Esophagus (tissue), 2 donors: ENCODE data around the gene DUOX2. TPM values are rescaled to one million over a fixed set of nuclear protein-coding genes. Genes with fewer than 3 reads are reported as not detected.

ENCODE experiments used
- H3K27ac ChIP-seq, 2 donors: one replicate each; pipeline ENCODE4 v1.5.1; 2013; ENCODE audit warnings: low read depth in 2 of 2, mild to moderate bottlenecking in 2 of 2, inconsistent platforms in 1 of 2, low read length in 1 of 2, moderate library complexity in 1 of 2
- H3K27me3 ChIP-seq, 2 donors: one replicate each; pipeline ENCODE4 v1.6.1; 2013; ENCODE audit warnings: low read length in 2 of 2, control low read depth in 1 of 2, mild to moderate bottlenecking in 1 of 2; ENCODE audit not compliant: insufficient read depth in 2 of 2, control insufficient read depth in 1 of 2
- H3K36me3 ChIP-seq, 2 donors: one replicate each; pipeline ENCODE4 v1.6.1; 2013; ENCODE audit warnings: low read length in 1 of 2; ENCODE audit not compliant: control insufficient read depth in 2 of 2, insufficient read depth in 2 of 2
- H3K4me1 ChIP-seq, 2 donors: one replicate each; pipeline ENCODE4 v1.6.1; 2013; ENCODE audit warnings: low read length in 1 of 2; ENCODE audit not compliant: control insufficient read depth in 2 of 2, insufficient read depth in 2 of 2
- H3K4me3 ChIP-seq, 2 donors: one replicate each; pipeline ENCODE4 v1.5.1; 2013; ENCODE audit warnings: low read length in 2 of 2, mild to moderate bottlenecking in 2 of 2, low read depth in 1 of 2, moderate library complexity in 1 of 2
- H3K9me3 ChIP-seq, 2 donors: one replicate each; pipeline ENCODE4 v1.6.1; 2013; ENCODE audit warnings: mild to moderate bottlenecking in 2 of 2, low read depth in 1 of 2, low read length in 1 of 2, moderate library complexity in 1 of 2; ENCODE audit not compliant: control insufficient read depth in 2 of 2, insufficient read depth in 1 of 2
- WGBS, 2 donors: extraction: QIAGEN DNeasy Blood & Tissue Kit; methylation state at CpG; one replicate each; pipeline ENCODE4 v1.1.7; 2013; 5-methylcytosine and 5-hydroxymethylcytosine counted together
- polyA plus RNA-seq, 2 donors: library from polyadenylated mRNA; stranded (reverse); fragments of 200-250 nt; gene quantifications; one replicate each; pipeline ENCODE4 v1.2.3, GENCODE V29; 2013
- donor health status: healthy with polysubstance abuse.
- donor health status: Bipolar disorder and iron deficiency.

The DUOX2 gene
- polyA plus RNA-seq, 2 donors: 15.8 to 26.3 TPM

DNA sequence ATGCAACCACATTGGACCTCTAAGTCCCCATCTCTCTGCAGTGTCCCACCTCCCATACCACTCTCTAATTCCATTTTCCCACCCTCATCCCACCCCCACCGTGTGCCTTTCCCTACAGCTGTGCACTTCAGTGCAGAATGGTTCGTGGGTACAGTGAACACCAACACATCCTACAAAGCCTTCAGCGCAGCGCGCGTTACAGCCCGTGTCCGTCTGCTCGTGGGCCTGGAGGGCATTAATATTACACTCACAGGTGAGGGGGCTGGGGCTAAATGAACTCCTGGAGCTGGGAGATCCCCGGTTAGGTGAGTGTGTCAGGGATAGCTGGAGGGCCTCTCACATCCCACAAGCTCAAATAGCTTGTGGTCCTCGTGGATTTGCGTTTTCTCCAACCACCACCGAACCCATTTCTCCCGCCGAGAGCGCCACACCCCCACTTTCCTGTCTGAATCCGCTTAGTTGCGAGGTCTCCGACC, 2.1 kb upstream of the DUOX2 start:
- 28 to 41% methylated on average over 19 of the region's 19 CpGs for WGBS, 2 donors
- H3K4me1 ChIP-seq: peaks cover 11 to 32% of the 10 kb centered on the region in 2 donors
- peak overlapping the region in 1 of 2 donors; percentile 16 for H3K4me3 ChIP-seq

DNA sequence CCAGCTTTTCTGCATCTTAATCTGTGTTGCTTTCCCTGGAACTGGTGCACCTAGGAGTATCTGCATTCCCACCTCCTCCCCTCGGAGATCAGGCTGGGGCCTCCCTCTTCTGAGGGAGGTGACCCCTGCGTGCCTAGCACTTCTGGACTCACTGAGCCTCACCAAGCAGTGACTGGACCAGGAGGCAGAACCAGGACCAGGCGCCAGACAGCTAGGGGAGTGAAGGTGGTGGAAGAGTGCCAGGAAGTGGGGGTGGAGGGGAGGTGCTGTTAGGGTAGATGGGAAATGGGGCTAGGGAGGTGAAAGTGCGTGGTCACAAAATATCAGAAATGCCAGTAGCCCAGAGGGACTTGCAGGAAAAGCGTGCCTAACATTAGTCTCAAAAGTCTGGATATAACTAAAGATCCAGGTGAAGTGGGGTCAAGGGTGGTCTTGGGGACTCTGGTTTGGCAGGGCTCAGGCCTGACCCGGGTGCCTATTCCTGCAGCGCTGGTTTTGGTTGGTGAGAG, 1.4 kb upstream of the DUOX2 start:
- Histone ChIP-seq H3K27ac (no peak overlapping the region), H3K9me3 (peaks cover 0 to 3% of the 10 kb centered on the region in 2 donors), H3K27me3 (peaks cover 0 to 21% of the 10 kb centered on the region in 2 donors), H3K36me3 (peaks cover 0 to 8% of the 10 kb centered on the region in 2 donors), H3K4me1 (peaks cover 11 to 32% of the 10 kb centered on the region in 2 donors), H3K4me3 (peak overlapping the region in 1 of 2 donors; percentile 20)
- WGBS, 2 donors: 55 to 64% methylated on average over 7 of the region's 7 CpGs

More for the DNA sequence above, 2.1 kb upstream of the DUOX2 start:
- peaks cover 0 to 15% of the 10 kb centered on the region in 2 donors for H3K36me3 ChIP-seq
- H3K27me3 ChIP-seq: peaks cover 0 to 21% of the 10 kb centered on the region in 2 donors
- peaks cover 0 to 3% of the 10 kb centered on the region in 2 donors for H3K9me3 ChIP-seq
- H3K27ac ChIP-seq: no peak overlapping the region

DNA sequence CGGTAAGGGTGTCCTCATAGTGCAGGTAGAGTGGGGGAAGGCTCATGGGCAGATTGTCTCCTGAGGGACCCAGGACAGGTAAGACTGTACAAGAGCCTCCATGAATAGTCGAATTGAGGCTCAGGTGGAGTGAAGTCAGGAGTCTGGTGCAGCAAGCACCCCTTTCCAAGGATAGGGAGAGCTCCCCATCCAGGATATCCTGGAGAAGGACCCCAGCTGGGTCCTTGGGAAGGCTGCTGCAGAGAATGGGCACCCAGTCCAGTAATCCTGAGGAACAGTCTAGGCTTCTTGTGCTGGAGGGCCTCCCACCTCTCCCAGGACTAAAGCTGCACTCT, 746 bp upstream of the DUOX2 start:
- H3K27ac ChIP-seq: peak overlapping the region in 1 of 2 donors; percentile 29
- H3K36me3 ChIP-seq: peaks cover 0 to 3% of the 10 kb centered on the region in 2 donors
- peaks cover 0 to 3% of the 10 kb centered on the region in 2 donors for H3K9me3 ChIP-seq
- peak overlapping the region; percentile 25 to 42 for H3K4me3 ChIP-seq
- peaks cover 0 to 21% of the 10 kb centered on the region in 2 donors for H3K27me3 ChIP-seq
- 4 to 10% methylated on average over 2 of the region's 2 CpGs for WGBS, 2 donors
- peaks cover 11 to 32% of the 10 kb centered on the region in 2 donors for H3K4me1 ChIP-seq

DNA sequence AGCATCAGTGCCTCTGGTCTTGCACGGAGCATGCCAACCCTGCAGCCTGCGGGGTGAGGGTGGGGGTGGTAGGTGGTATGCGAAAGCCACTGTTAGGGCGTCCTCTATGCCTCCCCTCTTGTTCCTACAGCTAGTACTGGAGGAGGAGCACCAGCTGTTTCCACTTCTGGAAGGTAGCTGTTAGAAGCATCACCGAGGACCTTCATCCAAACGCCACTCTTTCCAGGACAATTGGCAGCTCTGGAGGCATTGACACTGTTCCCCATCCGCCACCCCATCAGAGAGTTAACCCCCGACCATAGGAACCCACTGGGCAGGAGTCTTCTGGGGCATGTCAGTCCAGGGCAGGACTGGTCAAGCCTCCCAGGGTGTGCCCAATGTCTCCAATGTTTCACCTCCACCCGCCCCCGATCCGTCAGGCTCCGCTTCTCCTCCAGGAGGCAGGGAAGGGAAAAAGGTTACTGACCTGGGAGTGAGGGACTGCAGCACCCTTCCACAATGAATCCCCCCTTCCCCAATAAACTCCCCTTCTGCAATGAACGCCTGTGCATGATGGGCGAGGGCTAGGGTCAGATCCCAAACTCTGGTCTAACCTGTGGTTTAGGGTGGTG, 487 bp downstream of the DUOX2 start:
- peaks cover 0 to 21% of the 10 kb centered on the region in 2 donors for H3K27me3 ChIP-seq
- peaks cover 0 to 3% of the 10 kb centered on the region in 2 donors for H3K36me3 ChIP-seq
- H3K27ac ChIP-seq: no peak overlapping the region
- peaks cover 11 to 32% of the 10 kb centered on the region in 2 donors for H3K4me1 ChIP-seq
- 7 to 8% methylated on average over 14 of the region's 14 CpGs for WGBS, 2 donors
- peaks cover 0 to 3% of the 10 kb centered on the region in 2 donors for H3K9me3 ChIP-seq
- peak overlapping the region; percentile 38 to 42 for H3K4me3 ChIP-seq

DNA sequence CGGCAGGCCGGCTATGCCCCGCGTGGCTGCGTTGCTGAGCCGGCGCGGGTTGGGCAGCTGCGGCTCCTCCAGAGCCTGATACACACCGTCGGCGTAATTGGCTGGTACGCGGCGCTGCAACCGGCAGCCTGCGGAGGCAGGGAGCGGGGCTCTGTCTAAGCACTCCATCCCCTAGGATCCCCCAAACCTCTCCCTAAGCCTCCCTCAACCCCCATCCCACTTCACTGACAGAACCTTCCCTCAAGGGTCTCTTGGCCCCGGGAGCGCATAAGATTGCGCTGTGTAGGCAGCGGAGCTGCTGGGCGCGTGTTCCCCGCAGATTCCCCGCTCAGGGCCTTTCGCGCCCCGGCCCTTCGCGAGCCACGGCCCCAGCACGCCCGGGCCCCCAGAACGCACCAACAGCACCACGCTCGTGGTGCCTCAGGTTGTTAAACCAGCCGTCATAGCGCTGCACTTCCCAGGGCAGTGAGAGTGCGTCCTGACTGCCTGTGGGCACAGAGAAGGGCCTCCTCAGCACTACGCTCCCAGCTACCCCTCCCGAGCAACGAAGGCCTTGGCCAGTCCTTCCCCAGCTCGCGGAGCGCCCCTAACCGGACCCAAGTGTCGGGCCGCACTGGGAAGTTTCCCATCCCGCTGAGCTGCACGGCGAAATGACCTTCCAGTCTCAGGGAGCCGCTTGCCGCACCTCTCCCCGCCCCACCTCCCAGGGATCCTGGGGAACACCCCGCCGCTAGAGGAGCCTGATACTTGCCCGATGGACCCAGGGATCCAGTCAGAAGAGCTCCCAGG, 1.2 kb downstream of the DUOX2 start:
- H3K9me3 ChIP-seq: peaks cover 0 to 3% of the 10 kb centered on the region in 2 donors
- peak overlapping the region; percentile 38 to 42 for H3K4me3 ChIP-seq
- whole genome bisulfite sequencing, 2 donors: 2 to 3% methylated on average over 58 of the region's 58 CpGs
- no peak overlapping the region for H3K27ac ChIP-seq
- H3K27me3 ChIP-seq: peaks cover 0 to 21% of the 10 kb centered on the region in 2 donors
- peaks cover 0 to 3% of the 10 kb centered on the region in 2 donors for H3K36me3 ChIP-seq
- peaks cover 11 to 32% of the 10 kb centered on the region in 2 donors for H3K4me1 ChIP-seq

DNA sequence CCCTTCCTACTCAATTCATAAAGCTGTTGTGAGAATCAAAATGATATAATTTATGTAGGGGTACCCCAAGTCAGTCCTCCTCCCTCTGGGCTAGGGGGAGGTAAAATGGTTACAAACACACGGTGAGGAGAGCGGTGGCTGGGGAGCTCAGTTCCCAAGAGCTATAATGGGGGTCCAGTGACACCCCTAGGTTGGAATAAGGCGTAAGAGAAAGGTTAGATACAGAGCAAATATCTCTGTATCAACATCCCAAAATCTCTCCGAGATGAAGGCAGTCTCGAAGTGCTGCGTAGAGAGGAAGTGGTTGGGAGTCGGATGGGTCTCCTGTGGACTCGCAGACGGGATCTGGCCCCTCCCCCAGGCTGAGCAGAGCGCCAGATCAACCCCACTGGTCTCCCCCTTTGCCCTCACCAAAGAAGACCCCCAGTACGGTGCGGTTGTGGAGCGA, 1.8 kb downstream of the DUOX2 start:
- Histone ChIP-seq H3K9me3 (peaks cover 0 to 3% of the 10 kb centered on the region in 2 donors), H3K27ac (no peak overlapping the region), H3K27me3 (peaks cover 0 to 21% of the 10 kb centered on the region in 2 donors), H3K4me1 (peaks cover 11 to 32% of the 10 kb centered on the region in 2 donors), H3K36me3 (no peaks in the 10 kb centered on the region), H3K4me3 (peak overlapping the region; percentile 38 to 42)
- WGBS, 2 donors: 8 to 9% methylated on average over 13 of the region's 13 CpGs

DNA sequence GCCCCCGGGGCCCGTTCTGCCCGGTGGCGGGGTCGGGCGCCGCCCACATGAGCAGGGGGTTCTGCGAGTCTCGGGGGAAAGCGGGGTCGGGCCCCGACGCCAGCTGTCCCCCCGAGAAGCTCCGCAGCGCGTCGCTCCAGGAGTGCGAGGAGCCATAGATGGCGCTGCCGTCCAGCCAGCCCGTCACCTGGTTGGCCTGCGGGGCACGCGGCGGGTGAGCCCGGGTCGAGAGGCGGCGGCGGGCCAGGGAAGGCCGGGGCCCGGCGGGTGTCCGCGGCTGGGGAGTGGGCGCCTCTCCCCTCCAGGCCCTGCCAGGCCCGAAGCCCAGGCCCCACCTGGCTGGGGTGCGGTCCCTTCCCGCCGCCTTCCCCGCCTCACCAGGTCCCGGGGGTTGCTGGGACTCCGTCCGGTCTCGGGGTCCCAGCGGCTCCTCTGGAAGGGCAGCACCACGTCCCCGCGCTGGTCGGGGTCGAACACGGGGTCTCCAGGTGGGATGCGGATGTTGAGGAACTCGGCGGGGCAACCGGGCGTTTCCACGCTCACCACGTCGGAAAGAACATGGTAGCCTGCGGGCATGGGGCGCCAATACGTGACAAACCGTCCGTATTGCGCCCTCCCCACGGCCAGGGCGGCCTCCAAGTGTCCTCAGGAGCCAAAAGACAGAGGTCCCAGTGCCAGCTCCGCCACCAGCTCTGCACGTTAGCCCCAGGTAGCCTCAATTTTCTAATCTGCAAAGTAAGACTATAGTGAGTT, 2.4 kb downstream of the DUOX2 start:
- Histone ChIP-seq H3K27ac (no peak overlapping the region), H3K4me3 (peak overlapping the region; percentile 12 to 34), H3K9me3 (peaks cover 0 to 3% of the 10 kb centered on the region in 2 donors), H3K36me3 (peaks cover 0 to 2% of the 10 kb centered on the region in 2 donors), H3K27me3 (peaks cover 0 to 19% of the 10 kb centered on the region in 2 donors), H3K4me1 (peaks cover 8 to 26% of the 10 kb centered on the region in 2 donors)
- 8 to 11% methylated on average over 55 to 70 of the region's 71 CpGs for WGBS, 2 donors

DNA sequence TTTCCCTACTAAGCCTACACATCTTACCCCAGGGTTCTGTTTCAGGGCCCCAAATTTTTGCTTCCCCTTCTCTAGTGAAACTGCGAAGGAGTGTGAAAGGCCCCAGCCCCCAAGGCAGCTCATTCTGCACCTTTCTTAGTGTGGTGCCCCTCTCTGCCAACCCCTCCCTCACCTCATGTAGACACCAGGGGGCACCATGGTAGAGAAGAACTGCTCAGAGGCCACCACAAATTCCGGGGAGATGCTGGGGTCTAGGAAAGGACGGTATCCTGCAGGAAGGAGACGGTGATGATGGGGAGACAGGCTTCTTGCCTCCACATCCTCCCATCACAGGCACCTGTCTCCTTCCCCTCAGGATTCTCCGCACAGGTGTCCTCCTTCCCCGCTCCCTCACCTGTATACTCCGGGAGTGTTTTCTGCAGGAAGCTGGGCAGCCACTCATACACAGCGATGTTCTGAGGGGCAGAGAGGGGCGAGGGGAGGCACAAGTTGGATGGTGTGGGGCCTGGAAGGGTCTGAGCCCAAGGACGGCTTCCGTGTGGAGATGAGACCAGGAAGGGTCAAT, 3.6 kb downstream of the DUOX2 start:
- Histone ChIP-seq H3K9me3 (peaks cover 0 to 3% of the 10 kb centered on the region in 2 donors), H3K27me3 (peaks cover 0 to 18% of the 10 kb centered on the region in 2 donors), H3K27ac (no peak overlapping the region), H3K4me3 (no peak overlapping the region), H3K4me1 (peaks cover 6 to 25% of the 10 kb centered on the region in 2 donors), H3K36me3 (peaks cover 0 to 3% of the 10 kb centered on the region in 2 donors)
- WGBS, 2 donors: 56 to 60% methylated on average over 11 of the region's 11 CpGs
